ENCODE data around the gene GOLGA8A. TPM values are rescaled to one million over a fixed set of nuclear protein-coding genes. Genes with fewer than 3 reads are reported as not detected.

The GOLGA8A gene, protein sequence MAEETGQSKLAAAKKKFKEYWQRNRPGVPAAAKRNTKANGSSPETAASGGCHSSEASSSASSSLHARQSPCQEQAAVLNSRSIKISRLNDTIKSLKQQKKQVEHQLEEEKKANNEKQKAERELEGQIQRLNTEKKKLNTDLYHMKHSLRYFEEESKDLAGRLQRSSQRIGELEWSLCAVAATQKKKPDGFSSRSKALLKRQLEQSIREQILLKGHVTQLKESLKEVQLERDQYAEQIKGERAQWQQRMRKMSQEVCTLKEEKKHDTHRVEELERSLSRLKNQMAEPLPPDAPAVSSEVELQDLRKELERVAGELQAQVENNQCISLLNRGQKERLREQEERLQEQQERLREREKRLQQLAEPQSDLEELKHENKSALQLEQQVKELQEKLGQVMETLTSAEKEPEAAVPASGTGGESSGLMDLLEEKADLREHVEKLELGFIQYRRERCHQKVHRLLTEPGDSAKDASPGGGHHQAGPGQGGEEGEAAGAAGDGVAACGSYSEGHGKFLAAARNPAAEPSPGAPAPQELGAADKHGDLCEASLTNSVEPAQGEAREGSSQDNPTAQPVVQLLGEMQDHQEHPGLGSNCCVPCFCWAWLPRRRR
- 100 to 1,000 TPM; 242 to 250 TPM for total RNA-seq
- polyA plus RNA-seq = 1 to 10 TPM; 1.5 to 2.0 (median 1.9) TPM
- 129 to 223 (median 148) reads per million in 6 experiments for total RNA-seq

DNA sequence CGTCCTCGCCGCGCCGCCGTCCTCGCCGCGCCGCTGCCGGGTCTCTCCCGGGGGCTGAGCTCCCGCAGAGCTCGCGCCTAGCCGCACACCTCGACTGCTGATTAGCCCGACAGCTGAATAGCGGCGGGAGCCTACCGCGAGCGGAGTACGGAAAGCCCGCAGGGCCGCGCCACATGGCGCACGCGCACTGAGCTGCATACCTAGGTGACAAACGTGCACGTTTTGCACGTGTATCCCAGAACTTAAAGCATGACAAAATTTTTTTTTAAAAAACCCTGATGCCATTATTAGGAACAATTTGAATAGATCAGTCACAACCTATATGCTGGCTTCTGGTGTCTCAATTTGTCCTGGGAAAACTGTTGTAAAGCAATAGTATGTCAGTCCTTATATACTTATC is at the start of gene GOLGA8A:
GOLGA8A (minus strand) TSS at position 122 of the 400 bp plus-strand sequence. CDS start 48,117 bp downstream, outside the sequence.
- Mint-ChIP-seq H3K27me3 (peaks cover 0 to 3% (median 0%) of the 10 kb centered on the region in 5 donors), H3K4me1 (peaks cover 2 to 36% (median 18%) of the 10 kb centered on the region in 4 donors), H3K36me3 (peaks cover 0 to 14% (median 0%) of the 10 kb centered on the region in 3 donors), H3K9me3 (no peaks in the 10 kb centered on the region), H3K27ac (peak within 1 kb of the TSS in 9 of 10 donors; percentile 89 to 97 (median 94)), H3K4me3 (peak within 1 kb of the TSS in 9 of 10 donors; percentile 81 to 98 (median 95))
- ATAC-seq (peak; percentile 80 to 87), DNase-seq (peak in 9 of 10 donors; percentile 52 to 92 (median 76))
- POLR2A ChIA-PET = interaction anchor here (1.0 to 1.6 kb wide), 2 partner anchors 70 to 336 kb away, joined by 3 to 7 read pairs; partner anchors contain the start of genes EMC7 and PGBD4

GRCh38 chr15:34483644-34484043 is 46.0 kb upstream of the GOLGA8A start:
- Mint-ChIP-seq H3K9me3 (peaks cover 0 to 14% (median 0%) of the 10 kb centered on the region in 9 donors), H3K27ac (no peak overlapping the region), H3K27me3 (peaks cover 35 to 58% (median 47%) of the 10 kb centered on the region in 5 donors), H3K36me3 (peaks cover 0 to 6% (median 0%) of the 10 kb centered on the region in 3 donors), H3K4me1 (no peaks in the 10 kb centered on the region), H3K4me3 (no peak overlapping the region)
- POLR2A ChIA-PET = no interaction called here
- DNase-seq = no peak
- no peak for ATAC-seq

- POLR2A ChIA-PET = no interaction called here
- no peak for DNase-seq
- ATAC-seq = no peak
- Mint-ChIP-seq H3K4me1 (no peaks in the 10 kb centered on the region), H3K27ac (no peak overlapping the region), H3K36me3 (no peaks in the 10 kb centered on the region), H3K4me3 (no peak overlapping the region), H3K9me3 (no peaks in the 10 kb centered on the region), H3K27me3 (peaks cover 29 to 68% (median 48%) of the 10 kb centered on the region in 5 donors)
These were observed 43.8 kb upstream of the GOLGA8A start for GRCh38 chr15:34481370-34481769.

GRCh38 chr15:34473840-34474239 is 36.2 kb upstream of the GOLGA8A start:
- Mint-ChIP-seq H3K4me1 (peaks cover 0 to 2% (median 0%) of the 10 kb centered on the region in 4 donors), H3K27ac (no peak overlapping the region), H3K4me3 (no peak overlapping the region), H3K9me3 (no peaks in the 10 kb centered on the region), H3K27me3 (peaks cover 8 to 35% (median 26%) of the 10 kb centered on the region in 5 donors), H3K36me3 (peaks cover 0 to 5% (median 0%) of the 10 kb centered on the region in 3 donors)
- POLR2A ChIA-PET = interaction anchor here (0.7 kb wide), 1 partner anchor 109 kb away, joined by 4 read pairs; no protein-coding TSS in a partner anchor
- ATAC-seq = no peak
- DNase-seq = no peak

- no peak overlapping the region for H3K4me3 Mint-ChIP-seq
- no peak for DNase-seq
- peaks cover 0 to 5% (median 0%) of the 10 kb centered on the region in 3 donors for H3K36me3 Mint-ChIP-seq
- H3K4me1 Mint-ChIP-seq = peaks cover 0 to 2% (median 0%) of the 10 kb centered on the region in 4 donors
- H3K27ac Mint-ChIP-seq = no peak overlapping the region
- ATAC-seq = no peak
- peaks cover 8 to 27% (median 18%) of the 10 kb centered on the region in 5 donors for H3K27me3 Mint-ChIP-seq
- H3K9me3 Mint-ChIP-seq = no peaks in the 10 kb centered on the region
- POLR2A ChIA-PET = no interaction called here
These were observed 35.3 kb upstream of the GOLGA8A start for GRCh38 chr15:34472947-34473346.

DNA sequence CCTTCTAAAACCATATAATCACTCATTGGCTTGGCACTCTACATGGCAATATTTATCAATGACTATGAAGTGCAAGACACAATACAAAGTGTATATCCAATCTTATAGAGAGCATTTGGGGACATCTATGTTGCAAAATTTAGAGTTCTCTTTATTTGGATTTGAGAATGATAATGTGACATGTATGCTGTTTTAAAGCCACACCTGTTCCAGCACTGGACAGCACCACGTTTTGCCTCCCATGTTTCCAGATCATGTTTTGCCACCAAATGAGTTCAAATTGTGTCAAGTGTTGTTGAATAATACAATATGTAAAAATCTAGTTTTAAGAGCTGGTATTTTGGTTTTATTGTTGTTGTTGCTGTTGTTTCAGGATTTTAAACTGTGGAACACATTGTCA is 33.3 kb upstream of the GOLGA8A start:
- no peak for DNase-seq
- Mint-ChIP-seq H3K27ac (peak overlapping the region in 1 of 10 donors; percentile 58), H3K9me3 (no peaks in the 10 kb centered on the region), H3K27me3 (peaks cover 8 to 13% (median 10%) of the 10 kb centered on the region in 5 donors), H3K4me1 (peaks cover 0 to 2% (median 0%) of the 10 kb centered on the region in 4 donors), H3K36me3 (peaks cover 0 to 5% (median 0%) of the 10 kb centered on the region in 3 donors), H3K4me3 (no peak overlapping the region)
- no peak for ATAC-seq
- POLR2A ChIA-PET = no interaction called here

- ATAC-seq (no peak), DNase-seq (no peak)
- no peak overlapping the region for H3K4me3 Mint-ChIP-seq
- H3K4me1 Mint-ChIP-seq = peaks cover 0 to 2% (median 0%) of the 10 kb centered on the region in 4 donors
- no peak overlapping the region for H3K27ac Mint-ChIP-seq
- H3K27me3 Mint-ChIP-seq = peaks cover 2 to 7% (median 4%) of the 10 kb centered on the region in 5 donors
- POLR2A ChIA-PET = no interaction called here
- H3K36me3 Mint-ChIP-seq = no peaks in the 10 kb centered on the region
- no peaks in the 10 kb centered on the region for H3K9me3 Mint-ChIP-seq
These were observed 32.5 kb upstream of the GOLGA8A start for GRCh38 chr15:34470091-34470490.

DNA sequence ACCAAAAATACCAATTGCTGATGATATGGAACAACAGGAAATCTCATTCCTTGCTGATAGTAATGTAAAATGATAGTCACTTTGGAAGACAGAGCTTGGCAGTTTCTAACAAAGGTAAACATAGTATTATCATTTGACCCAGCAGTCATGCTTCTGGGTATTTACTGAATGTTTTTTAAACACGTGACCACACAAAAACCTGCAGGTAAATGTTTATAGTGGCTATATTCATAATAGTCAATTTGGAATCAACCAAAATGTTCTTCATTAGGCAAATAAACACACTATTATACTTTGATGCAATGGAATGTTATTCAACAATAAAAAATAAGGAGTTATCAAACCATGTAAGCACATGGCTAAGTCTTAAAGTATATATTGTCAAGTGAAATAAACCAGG is 24.1 kb upstream of the GOLGA8A start:
- H3K36me3 Mint-ChIP-seq = no peaks in the 10 kb centered on the region
- no peaks in the 10 kb centered on the region for H3K4me1 Mint-ChIP-seq
- POLR2A ChIA-PET = no interaction called here
- H3K9me3 Mint-ChIP-seq = no peaks in the 10 kb centered on the region
- DNase-seq (no peak), ATAC-seq (no peak)
- peaks cover 4 to 26% (median 6%) of the 10 kb centered on the region in 5 donors for H3K27me3 Mint-ChIP-seq
- H3K4me3 Mint-ChIP-seq = no peak overlapping the region
- no peak overlapping the region for H3K27ac Mint-ChIP-seq

DNA sequence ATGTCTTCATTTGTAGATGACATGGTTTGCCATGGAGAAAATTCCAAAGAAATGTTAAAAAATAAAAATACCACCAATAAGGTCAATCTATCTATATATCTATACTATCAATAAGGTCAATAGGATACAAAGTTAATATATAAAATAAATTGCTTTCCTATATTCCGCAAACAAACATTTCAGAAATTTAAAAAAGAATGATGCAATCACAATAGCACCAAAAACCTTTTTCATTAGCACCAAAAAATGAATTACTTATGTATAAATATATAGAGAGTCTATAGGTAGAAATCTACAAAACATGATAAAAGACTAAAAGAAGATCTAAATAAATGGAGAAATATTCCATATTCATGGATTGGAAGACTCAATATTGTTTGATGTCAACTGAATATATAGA is 22.8 kb upstream of the GOLGA8A start:
- Mint-ChIP-seq H3K4me3 (no peak overlapping the region), H3K9me3 (no peaks in the 10 kb centered on the region), H3K4me1 (no peaks in the 10 kb centered on the region), H3K27ac (no peak overlapping the region), H3K27me3 (peaks cover 4 to 26% (median 5%) of the 10 kb centered on the region in 5 donors), H3K36me3 (no peaks in the 10 kb centered on the region)
- DNase-seq (no peak), ATAC-seq (no peak)
- POLR2A ChIA-PET = no interaction called here

GRCh38 chr15:34456658-34457057 is 19.1 kb upstream of the GOLGA8A start:
- DNase-seq (no peak), ATAC-seq (no peak)
- no peaks in the 10 kb centered on the region for H3K36me3 Mint-ChIP-seq
- no peak overlapping the region for H3K4me3 Mint-ChIP-seq
- H3K9me3 Mint-ChIP-seq = no peaks in the 10 kb centered on the region
- POLR2A ChIA-PET = no interaction called here
- H3K27me3 Mint-ChIP-seq = peaks cover 4 to 32% (median 9%) of the 10 kb centered on the region in 5 donors
- no peak overlapping the region for H3K27ac Mint-ChIP-seq
- H3K4me1 Mint-ChIP-seq = no peaks in the 10 kb centered on the region

DNA sequence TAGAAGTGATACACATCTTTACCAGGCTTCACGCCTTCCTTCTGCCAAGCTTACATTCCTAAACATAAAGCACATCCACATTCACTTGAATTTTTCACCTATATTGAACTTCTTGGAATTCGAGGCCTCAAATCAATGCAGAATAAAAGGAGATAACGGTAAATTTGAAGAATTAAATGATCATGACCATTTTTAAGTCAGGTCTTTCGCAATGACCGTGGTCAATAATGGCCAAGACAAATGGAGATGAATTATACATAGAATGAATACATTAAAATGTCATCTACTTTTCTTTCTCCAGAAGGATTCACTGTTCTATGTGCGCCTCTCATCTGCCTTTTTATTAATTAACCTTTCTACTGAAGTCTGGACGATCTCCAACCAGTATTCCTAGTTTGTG is 5.3 kb upstream of the GOLGA8A start:
- Mint-ChIP-seq H3K4me1 (peaks cover 0 to 2% (median under 1%) of the 10 kb centered on the region in 4 donors), H3K27ac (no peak overlapping the region), H3K36me3 (no peaks in the 10 kb centered on the region), H3K27me3 (peaks cover 6 to 39% (median 14%) of the 10 kb centered on the region in 5 donors), H3K9me3 (no peaks in the 10 kb centered on the region), H3K4me3 (no peak overlapping the region)
- POLR2A ChIA-PET = no interaction called here
- ATAC-seq (no peak), DNase-seq (no peak)

DNA sequence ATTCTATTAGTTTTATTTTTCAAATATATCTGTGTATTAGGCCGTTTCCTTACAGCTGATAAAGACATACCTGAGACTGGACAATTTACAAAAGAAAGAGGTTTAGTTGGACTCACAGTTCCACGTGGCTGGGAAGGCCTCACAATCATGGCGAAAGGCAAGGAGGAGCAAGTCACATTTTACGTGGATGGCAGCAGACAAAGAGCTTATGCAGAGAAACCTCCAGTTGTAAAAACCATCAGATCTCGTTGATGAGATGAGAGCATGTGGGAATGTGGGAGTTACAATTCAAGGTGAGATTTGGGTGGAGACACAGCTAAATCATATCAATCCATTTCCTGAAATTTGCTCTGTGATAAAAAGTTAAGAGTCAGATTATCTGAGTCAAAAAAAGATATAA is 2.3 kb upstream of the GOLGA8A start:
- H3K36me3 Mint-ChIP-seq = no peaks in the 10 kb centered on the region
- POLR2A ChIA-PET = no interaction called here
- no peak overlapping the region for H3K4me3 Mint-ChIP-seq
- DNase-seq = no peak
- H3K9me3 Mint-ChIP-seq = no peaks in the 10 kb centered on the region
- no peak overlapping the region for H3K27ac Mint-ChIP-seq
- H3K4me1 Mint-ChIP-seq = peaks cover 4 to 23% (median 16%) of the 10 kb centered on the region in 4 donors
- peaks cover 2 to 19% (median 8%) of the 10 kb centered on the region in 5 donors for H3K27me3 Mint-ChIP-seq
- no peak for ATAC-seq

All from naive thymus-derived CD8-positive, alpha-beta T cell (primary cell).